GM12878 (cell line): ENCODE data around the gene SEPHS2. TPM values are rescaled to one million over a fixed set of nuclear protein-coding genes. Genes with fewer than 3 reads are reported as not detected.

Experiments
- ATAC-seq: fragments of 200-7000 bp; cut with Tn5 transposase; 3 replicates; pipeline ENCODE4 v1.9.1; 2020; ENCODE audit warnings: mild to moderate bottlenecking, moderate library complexity
- BruUV-seq: library from RNA; stranded (reverse); fragments of 400-500 nt; replicated peaks from 2 replicates; lab custom pipeline; 2021; lab: Mats Ljungman, UMichigan
- CTCF ChIA-PET: fragments of 300-600 bp; sonication (Branson Sonifier 250); formaldehyde crosslinking; extraction: SDS; loops from one replicate; lab custom pipeline; 2021; ENCODE audit warnings: inconsistent platforms; lab: Yijun Ruan, JAX
- POLR2A ChIA-PET: fragments of 350-600 bp; formaldehyde crosslinking; extraction: SDS; loops from one replicate; lab custom pipeline; 2021; ENCODE audit warnings: inconsistent platforms; lab: Charles Lee
- RAD21 ChIA-PET: fragments of 300-600 bp; sonication (Branson Sonifier 250); formaldehyde crosslinking; loops from one replicate; lab custom pipeline; 2023; ENCODE audit warnings: antibody characterized with exemption; ENCODE audit not compliant: unreplicated experiment; lab: Charles Lee
- SMC1A ChIA-PET: fragments of 300-600 bp; sonication (Branson Sonifier 250); formaldehyde crosslinking; loops from one replicate; lab custom pipeline; 2023; ENCODE audit not compliant: unreplicated experiment, uncharacterized antibody; lab: Charles Lee
- DNase-seq: peaks from one replicate; pipeline ENCODE4 v3.0.0-alpha.2; 2011; ENCODE audit warnings: low read depth, low spot score
- FAIRE-seq: peaks from 3 replicates; lab custom pipeline; 2011; peaks lifted over from hg19 to GRCh38; lab: Jason Lieb, UNC
- H2AFZ ChIP-seq: 2 replicates; pipeline ENCODE4 v1.6.0; 2011; ENCODE audit warnings: low read depth, low read length, control low read depth; ENCODE audit not compliant: control insufficient read depth
- H3K27ac ChIP-seq: 2 replicates; pipeline ENCODE4 v1.5.1; 2011; ENCODE audit warnings: control low read depth; ENCODE audit not compliant: control insufficient read depth, insufficient read depth
- H3K27me3 ChIP-seq, 2 experiments: replicated peaks in 1 of 2; 2 replicates each; pipeline versions ENCODE4 v1.6.0 to v1.6.1; 2011; ENCODE audit warnings: low read length in 1 of 2; ENCODE audit not compliant: control insufficient read depth in 2 of 2, insufficient read depth in 2 of 2
- H3K36me3 ChIP-seq, 2 experiments: 2 replicates each; pipeline ENCODE4 v1.5.1; 2011; ENCODE audit warnings: low read length in 1 of 2; ENCODE audit not compliant: control insufficient read depth in 2 of 2, insufficient read depth in 2 of 2
- H3K4me1 ChIP-seq: 2 replicates; pipeline ENCODE4 v1.6.1; 2011; ENCODE audit warnings: mild to moderate bottlenecking, low read length, moderate library complexity, mixed read lengths; ENCODE audit not compliant: control insufficient read depth, insufficient read depth
- H3K4me2 ChIP-seq: 2 replicates; pipeline ENCODE4 v1.6.0; 2011; ENCODE audit warnings: control low read depth; ENCODE audit not compliant: control insufficient read depth, insufficient read depth
- H3K4me3 ChIP-seq: fragments of 200-600 bp; sonication (generic); 2 replicates; pipeline ENCODE4 v1.5.1; 2016
- H3K79me2 ChIP-seq: 2 replicates; pipeline ENCODE4 v1.6.0; 2011; ENCODE audit warnings: low read length; ENCODE audit not compliant: control insufficient read depth, insufficient read depth
- H3K9ac ChIP-seq: 2 replicates; pipeline ENCODE4 v1.8.0; 2011; ENCODE audit warnings: low read length, control low read depth, mixed read lengths; ENCODE audit not compliant: control insufficient read depth, insufficient read depth
- H3K9me3 ChIP-seq: replicated peaks from 3 replicates; pipeline ENCODE4 v1.5.1; 2011; ENCODE audit warnings: mild to moderate bottlenecking, low read length; ENCODE audit not compliant: control insufficient read depth, insufficient read depth
- H4K20me1 ChIP-seq: 2 replicates; pipeline ENCODE4 v1.6.0; 2011; ENCODE audit not compliant: control insufficient read depth, insufficient read depth
- ATF3 ChIP-seq: IDR thresholded peaks from 2 replicates; pipeline ENCODE4 v1.6.1; 2011; ENCODE audit warnings: low read depth, mild to moderate bottlenecking, low read length, moderate library complexity, borderline replicate concordance; ENCODE audit errors: extremely low read depth
- BHLHE40 ChIP-seq, 2 experiments: fragments of 450-650 bp in 1 of 2; IDR thresholded peaks; 2 replicates each; pipeline ENCODE4 v1.6.1; 2011 to 2017; ENCODE audit warnings: low read depth in 2 of 2, borderline replicate concordance in 1 of 2, improper control_type of control experiment in 1 of 2, low read length in 1 of 2, mild to moderate bottlenecking in 1 of 2
- BMI1 ChIP-seq: fragments of 450-650 bp; IDR thresholded peaks from 2 replicates; pipeline ENCODE4 v1.6.1; 2016; ENCODE audit warnings: mild to moderate bottlenecking, moderate library complexity, borderline replicate concordance
- GABPA ChIP-seq: IDR thresholded peaks from 2 replicates; pipeline ENCODE4 v1.6.1; 2014; ENCODE audit warnings: antibody characterized with exemption, low read depth, mild to moderate bottlenecking, inconsistent platforms
- HCFC1 ChIP-seq: fragments of 150-350 bp; IDR thresholded peaks from 2 replicates; pipeline ENCODE4 v1.6.1; 2014; ENCODE audit warnings: low read length
- HDGF ChIP-seq: fragments of 450-650 bp; IDR thresholded peaks from 2 replicates; pipeline ENCODE4 v1.6.1; 2016; ENCODE audit warnings: antibody characterized with exemption
- IKZF2 ChIP-seq, 2 experiments: fragments of 450-650 bp; IDR thresholded peaks; 2 replicates each; pipeline ENCODE4 v1.6.1; 2017; ENCODE audit warnings: mild to moderate bottlenecking in 2 of 2, moderate library complexity in 2 of 2
- IRF4 ChIP-seq: IDR thresholded peaks from 2 replicates; pipeline ENCODE4 v1.6.1; 2011; ENCODE audit warnings: low read depth, low read length
- NR2C2 ChIP-seq: IDR thresholded peaks from 2 replicates; pipeline ENCODE4 v1.6.1; 2011; ENCODE audit warnings: borderline replicate concordance, low read depth; ENCODE audit not compliant: control insufficient read depth, insufficient read length
- RAD21 ChIP-seq: IDR thresholded peaks from 2 replicates; pipeline ENCODE4 v1.6.1; 2011; ENCODE audit warnings: mild to moderate bottlenecking, low read depth, low read length, moderate library complexity; ENCODE audit not compliant: insufficient read depth
- RUNX3 ChIP-seq: IDR thresholded peaks from 2 replicates; pipeline ENCODE4 v1.6.1; 2012; ENCODE audit warnings: low read length, inconsistent platforms
- SMAD5 ChIP-seq: IDR thresholded peaks from 2 replicates; pipeline ENCODE4 v1.6.1; 2016; ENCODE audit warnings: antibody characterized with exemption, low read depth
- SP1 ChIP-seq: IDR thresholded peaks from one replicate; pipeline ENCODE4 v1.6.1; 2011; ENCODE audit warnings: low read depth, low read length
- TARDBP ChIP-seq: IDR thresholded peaks from 2 replicates; pipeline ENCODE4 v1.6.1; 2016; ENCODE audit warnings: borderline replicate concordance
- TCF3 ChIP-seq: IDR thresholded peaks from 2 replicates; pipeline ENCODE4 v1.6.1; 2012; ENCODE audit warnings: low read depth, mild to moderate bottlenecking, low read length, borderline replicate concordance; ENCODE audit not compliant: insufficient read depth
- ZNF24 ChIP-seq: fragments of 450-650 bp; IDR thresholded peaks from 2 replicates; pipeline ENCODE4 v1.6.1; 2017; ENCODE audit warnings: antibody characterized with exemption, mild to moderate bottlenecking
- WGBS: methylation state at CpG from one replicate; pipeline ENCODE4 v1.1.6; 2016; ENCODE audit warnings: low lambda C conversion rate; ENCODE audit not compliant: insufficient replicate concordance, insufficient coverage; ENCODE audit errors: missing lambda C conversion rate; 5-methylcytosine and 5-hydroxymethylcytosine counted together
- in situ Hi-C: fragments of 300-500 bp; cut with MboI; formaldehyde crosslinking; loops from 9 replicates; pipeline ENCODE4 v1.14.3; 2018; ENCODE audit warnings: mixed read lengths
- intact Hi-C: fragments of 100-400 bp; cut with micrococcal nuclease; formaldehyde crosslinking; loops from one replicate; pipeline ENCODE4 v1.14.2; 2022; ENCODE audit not compliant: unreplicated experiment
- polyA plus RNA-seq, 11 experiments: library from polyadenylated mRNA; depleted of rRNA in 4 of 11; unstranded in 6 of 11; stranded (reverse) in 5 of 11; fragments of >200 nt; fragmentation: Nextera tagmentation in 4 of 11; fragmentation: Illumina TruSeq in 1 of 11; extraction: Ambion mirVana in 4 of 11; extraction: Trizol in 1 of 11; gene quantifications; 1 replicate in 1 of 11; 2 replicates in 10 of 11; pipeline versions ENCODE4 v1.2.1 to v1.2.3, GENCODE V29; 2011 to 2016; ENCODE audit warnings: inconsistent platforms in 2 of 11, missing spikeins in 2 of 11, low read depth in 1 of 11
- total RNA-seq, 4 experiments: library from RNA; depleted of rRNA in 3 of 4; stranded (reverse); fragments of >200 nt in 3 of 4; fragmentation: Illumina TruSeq in 1 of 4; extraction: Trizol in 1 of 4; gene quantifications; 2 replicates each; pipeline versions ENCODE4 v1.2.1 to v1.2.3, GENCODE V29; 2013 to 2021
- TF ChIP-seq, protein P1 (sequence below): IDR thresholded peaks from 2 replicates; pipeline ENCODE4 v1.6.1; 2011; ENCODE audit warnings: borderline replicate concordance, low read depth, mild to moderate bottlenecking, moderate library complexity, mixed read lengths, low read length; ENCODE audit not compliant: insufficient read depth; ENCODE audit errors: extremely low read length

The SEPHS2 gene
- total and polyA plus RNA-seq, 10 of the 15 experiments (the other 5 are each of a cell fraction or from before 2014, with no cell fraction given), result 21.6 to 99.8 (median 72.9) TPM

GRCh38 chr16:30395992-30396585 lies 49.6 kb downstream of the SEPHS2 start:
- ATAC-seq, result peak; percentile 10; the same call in 2 of the 3 replicates
- Histone ChIP-seq H4K20me1 (no peaks in the 10 kb centered on the region), H3K4me1 (peaks cover 13% of the 10 kb centered on the region), H3K36me3 (peaks cover 0 to 2% of the 10 kb centered on the region in 2 experiments; a peak in 3 of 4 replicates), H3K9me3 (no peaks in the 10 kb centered on the region), H3K27ac (peak overlapping the region; percentile 42; the same call in 1 of the 2 replicates), H3K9ac (peak overlapping the region; percentile 63), H3K4me3 (peak overlapping the region; percentile 92), H2AFZ (peak overlapping the region; percentile 72), H3K79me2 (peaks cover 5% of the 10 kb centered on the region)
- ChIA-PET RAD21 (interaction anchor here (0.9 to 2.4 kb wide), 8 partner anchors 12 to 267 kb away, joined by 3 to 32 read pairs (median 6); partner anchors contain the start of genes SEPTIN1, ZNF747 and ZNF771), SMC1A (interaction anchor here (1.2 to 2.4 kb wide), 6 partner anchors 10 to 140 kb away, joined by 3 to 12 read pairs (median 7); partner anchors contain the start of genes DCTPP1, SEPTIN1, TBC1D10B and ZNF771), POLR2A (interaction anchor here (0.7 to 3.1 kb wide), 8 partner anchors 9 to 638 kb away, joined by 3 to 25 read pairs (median 6); partner anchors contain the start of genes ITGAL, SEPTIN1, STX4 and ZNF771)
- peak; percentile 44 for FAIRE-seq
- in situ Hi-C loops, result no loop called here
- TF ChIP-seq IKZF2 (IDR thresholded peaks at IDR 0.05) (0 out of 4 replicates have a peak, but pooled peaks of 1 of the 2 experiments have one; percentile 17), RAD21 (no peak), NR2C2 (no peak), BMI1 (no peak), ATF3 (no peak), RUNX3 (no peak), SMAD5 (no peak), TARDBP (no peak), GABPA (no peak), BHLHE40 (IDR thresholded peaks at IDR 0.05; ENCODE audit: borderline replicate concordance in 1 of 2, low read depth in 2 of 2, low read length in 1 of 2) (no peak), HCFC1 (no peak), HDGF (0 out of 2 replicates have a peak, but pooled peaks have one; percentile 15), SP1 (no peak), ZNF24 (no peak), IRF4 (no peak), TCF3 (no peak)
- TF ChIP-seq, protein P1, sequence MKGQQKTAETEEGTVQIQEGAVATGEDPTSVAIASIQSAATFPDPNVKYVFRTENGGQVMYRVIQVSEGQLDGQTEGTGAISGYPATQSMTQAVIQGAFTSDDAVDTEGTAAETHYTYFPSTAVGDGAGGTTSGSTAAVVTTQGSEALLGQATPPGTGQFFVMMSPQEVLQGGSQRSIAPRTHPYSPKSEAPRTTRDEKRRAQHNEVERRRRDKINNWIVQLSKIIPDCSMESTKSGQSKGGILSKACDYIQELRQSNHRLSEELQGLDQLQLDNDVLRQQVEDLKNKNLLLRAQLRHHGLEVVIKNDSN, result no peak
- TF ChIP-seq, all 136 proteins: peak for 2
- CTCF ChIA-PET, result interaction anchor here (0.9 to 3.3 kb wide), 9 partner anchors 8 to 202 kb away, joined by 3 to 29 read pairs (median 3); partner anchors contain the start of genes DCTPP1, SEPTIN1 and ZNF771
- BruUV-seq, result TSS peak; percentile 75
- no peaks in the 10 kb centered on the region for H3K27me3 ChIP-seq
- WGBS, result 43% methylated on average over 13 of the region's 13 CpGs
- H3K4me2 ChIP-seq, result peak overlapping the region; percentile 92
- DNase-seq, result no peak
- intact Hi-C loops, result no loop called here
